HepG2 (cell line): Measurements from ENCODE around the gene KIRREL3. TPM values are rescaled to one million over a fixed set of nuclear protein-coding genes. Genes with fewer than 3 reads are reported as not detected.

ENCODE experiments used
- ATAC-seq: fragments of 200-7000 bp; cut with Tn5 transposase; 3 replicates; pipeline ENCODE4 v1.9.1; 2020; ENCODE audit warnings: mild to moderate bottlenecking, moderate library complexity
- BruUV-seq: library from RNA; stranded (reverse); fragments of 400-500 nt; replicated peaks from 2 replicates; lab custom pipeline; 2021; lab: Mats Ljungman, UMichigan
- CTCF ChIA-PET: fragments of 300-600 bp; formaldehyde crosslinking; extraction: SDS; loops from one replicate; lab custom pipeline; 2021; ENCODE audit warnings: low total read pairs, inconsistent platforms, low intra/inter-chr PET ratio; lab: Yijun Ruan, JAX
- POLR2A ChIA-PET: fragments of 350-600 bp; sonication (Branson Sonifier 250); formaldehyde crosslinking; loops from one replicate; lab custom pipeline; 2020; ENCODE audit warnings: antibody characterized with exemption, inconsistent platforms; lab: Yijun Ruan, JAX
- DNase-seq: peaks from one replicate; pipeline ENCODE4 v3.0.0-alpha.2; 2015; ENCODE audit warnings: low spot score
- FAIRE-seq: peaks from 3 replicates; lab custom pipeline; 2011; peaks lifted over from hg19 to GRCh38; lab: Jason Lieb, UNC
- H2AFZ ChIP-seq: one replicate; pipeline ENCODE4 v1.6.1; 2011; ENCODE audit warnings: low read length, inconsistent platforms
- H3K27ac ChIP-seq: fragments of 300-600 bp; 3 replicates; pipeline ENCODE4 v1.8.0; 2011; ENCODE audit warnings: mixed run types, mild to moderate bottlenecking, mixed read lengths, low read length, inconsistent platforms; ENCODE audit not compliant: insufficient read depth; ENCODE audit errors: extremely low read length
- H3K27me3 ChIP-seq, 2 experiments: fragments of 200-600 bp in 1 of 2; 2 replicates in 1 of 2; 3 replicates in 1 of 2; pipeline versions ENCODE4 v1.6.0 to v1.8.0; 2011; ENCODE audit warnings: low read length in 2 of 2, mild to moderate bottlenecking in 2 of 2, moderate library complexity in 2 of 2, inconsistent platforms in 1 of 2; ENCODE audit not compliant: insufficient read depth in 2 of 2, control insufficient read depth in 1 of 2
- H3K36me3 ChIP-seq, 2 experiments: fragments of 200-600 bp in 1 of 2; replicated peaks in 1 of 2; 2 replicates in 1 of 2; 3 replicates in 1 of 2; pipeline versions ENCODE4 v1.5.1 to v1.8.0; 2011; ENCODE audit warnings: low read length in 2 of 2, inconsistent platforms in 1 of 2; ENCODE audit not compliant: insufficient read depth in 2 of 2, control insufficient read depth in 1 of 2
- H3K4me1 ChIP-seq: 2 replicates; pipeline ENCODE4 v1.5.1; 2012; ENCODE audit warnings: low read length, inconsistent platforms; ENCODE audit not compliant: insufficient read depth
- H3K4me2 ChIP-seq: 2 replicates; pipeline ENCODE4 v1.6.0; 2011; ENCODE audit warnings: low read depth, low read length, inconsistent platforms
- H3K4me3 ChIP-seq, 3 experiments: fragments of 200-600 bp in 1 of 3; sonication (generic), shearing (Covaris generic) in 1 of 3; replicated peaks in 1 of 3; 2 replicates each; pipeline ENCODE4 v1.5.1; 2011 to 2016; ENCODE audit warnings: low read length in 3 of 3, inconsistent platforms in 2 of 3, low read depth in 2 of 3, mild to moderate bottlenecking in 2 of 3, control low read depth in 1 of 3, mixed read lengths in 1 of 3; ENCODE audit not compliant: insufficient read depth in 1 of 3
- H3K79me2 ChIP-seq: one replicate; pipeline ENCODE4 v1.6.1; 2011; ENCODE audit warnings: low read length, inconsistent platforms; ENCODE audit not compliant: insufficient read depth
- H3K9ac ChIP-seq: 2 replicates; pipeline ENCODE4 v1.6.0; 2011; ENCODE audit warnings: mild to moderate bottlenecking, low read depth, low read length, inconsistent platforms; ENCODE audit not compliant: insufficient read depth
- H3K9me3 ChIP-seq: 2 replicates; pipeline ENCODE4 v1.5.1; 2012; ENCODE audit warnings: mild to moderate bottlenecking, low read length
- H4K20me1 ChIP-seq: 2 replicates; pipeline ENCODE4 v1.6.0; 2011; ENCODE audit warnings: inconsistent platforms, mild to moderate bottlenecking, low read length, moderate library complexity; ENCODE audit not compliant: insufficient read depth
- CENPT ChIP-seq: sonication (generic); formaldehyde crosslinking; IDR thresholded peaks from 2 replicates; pipeline ENCODE4 v1.8.0; 2022; ENCODE audit warnings: low read depth, mild to moderate bottlenecking, moderate library complexity, missing genetic modification reagents
- KDM3A ChIP-seq: IDR thresholded peaks from 2 replicates; pipeline ENCODE4 v1.6.1; 2018; ENCODE audit warnings: low read depth, missing compliant biosample characterization
- RELA ChIP-seq: sonication (generic); formaldehyde crosslinking; IDR thresholded peaks from 2 replicates; pipeline ENCODE4 v1.4.0; 2020; ENCODE audit warnings: missing genetic modification reagents
- SUZ12 ChIP-seq: fragments of 150-350 bp; IDR thresholded peaks from 2 replicates; pipeline ENCODE4 v1.6.1; 2014; ENCODE audit warnings: low read depth, low read length
- THAP9 ChIP-seq: sonication (generic); formaldehyde crosslinking; IDR thresholded peaks from 2 replicates; pipeline ENCODE4; 2020; ENCODE audit warnings: missing genetic modification reagents, mild to moderate bottlenecking, borderline replicate concordance
- TOE1 ChIP-seq: sonication (generic); formaldehyde crosslinking; IDR thresholded peaks from 2 replicates; pipeline ENCODE4 v1.4.0; 2020; ENCODE audit warnings: mild to moderate bottlenecking, missing genetic modification reagents
- ZBTB20 ChIP-seq: sonication (generic); formaldehyde crosslinking; IDR thresholded peaks from 2 replicates; pipeline ENCODE4 v1.8.1; 2023; ENCODE audit warnings: missing genetic modification reagents, low read depth, mild to moderate bottlenecking, borderline replicate concordance
- ZBTB8A ChIP-seq: sonication (generic); formaldehyde crosslinking; IDR thresholded peaks from 2 replicates; pipeline ENCODE4 v1.4.0; 2020; ENCODE audit warnings: mild to moderate bottlenecking, low read depth, missing genetic modification reagents, borderline replicate concordance
- ZKSCAN1 ChIP-seq: fragments of 150-350 bp; IDR thresholded peaks from 2 replicates; pipeline ENCODE4 v1.6.1; 2014; ENCODE audit warnings: low read length
- ZNF788 ChIP-seq: sonication (generic); formaldehyde crosslinking; IDR thresholded peaks from 2 replicates; pipeline ENCODE4 v1.5.0; 2020; ENCODE audit warnings: mild to moderate bottlenecking, missing genetic modification reagents, borderline replicate concordance
- WGBS: methylation state at CpG from one replicate; pipeline ENCODE4 v1.1.6; 2017; ENCODE audit warnings: low lambda C conversion rate; 5-methylcytosine and 5-hydroxymethylcytosine counted together
- in situ Hi-C: cut with HindIII; loops from 2 replicates; pipeline ENCODE4 v1.10.0; 2017; ENCODE audit warnings: low pct_unique_long_range_greater_than_20kb; ENCODE audit not compliant: extremely low pct_ligation_motif_present
- intact Hi-C: fragments of 100-400 bp; cut with micrococcal nuclease; formaldehyde crosslinking; loops from one replicate; pipeline ENCODE4 v1.10.0; 2022; ENCODE audit not compliant: unreplicated experiment
- polyA plus RNA-seq, 8 experiments: library from polyadenylated mRNA; depleted of rRNA in 3 of 8; stranded (reverse) in 7 of 8; unstranded in 1 of 8; fragments of >200 nt; fragmentation: Illumina TruSeq in 4 of 8; extraction: Trizol in 4 of 8; gene quantifications; 2 replicates each; pipeline versions ENCODE4 v1.2.1 to v1.2.3, GENCODE V29; 2011 to 2016; ENCODE audit warnings: low read depth in 4 of 8, missing spikeins in 1 of 8, mixed read lengths in 1 of 8; ENCODE audit not compliant: insufficient read depth in 1 of 8
- total RNA-seq, 5 experiments: library from RNA; depleted of rRNA; stranded (reverse); fragments of >200 nt; fragmentation: Illumina TruSeq; extraction: Trizol; gene quantifications; 2 replicates each; pipeline ENCODE4 v1.2.3, GENCODE V29; 2016; ENCODE audit warnings: low read depth in 1 of 5
- TF ChIP-seq, protein P1 (sequence below): sonication (generic); formaldehyde crosslinking; IDR thresholded peaks from 2 replicates; pipeline ENCODE4 v1.5.1; 2020; ENCODE audit warnings: missing genetic modification reagents, mild to moderate bottlenecking, borderline replicate concordance

The KIRREL3 gene
- total and polyA plus RNA-seq, 2 of the 13 experiments (the other 11 are each of a cell fraction or from before 2014, with no cell fraction given) = not detected

DNA sequence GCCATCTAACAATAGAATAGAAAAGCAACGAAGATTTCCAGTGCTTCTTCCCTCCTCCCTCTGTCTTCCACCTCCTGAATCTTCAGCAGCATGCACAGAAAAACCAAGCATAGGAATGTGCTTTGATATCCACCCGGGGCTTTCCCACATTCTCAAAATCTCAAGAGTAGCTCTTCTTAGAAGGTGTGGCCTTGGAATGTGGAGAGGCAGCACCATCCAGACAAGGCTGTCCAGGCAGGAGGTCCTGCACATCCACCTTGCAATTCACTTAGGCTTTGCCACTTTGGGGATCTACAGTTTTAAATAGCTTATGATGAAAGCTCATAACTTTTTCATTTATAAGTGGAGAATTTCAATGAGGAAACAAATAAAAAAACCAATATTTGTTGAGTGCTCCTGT is 72.9 kb downstream of the KIRREL3 start:
- Histone ChIP-seq H3K4me2 (no peak overlapping the region), H3K27ac (no peak overlapping the region), H3K4me3 (no peak overlapping the region), H3K79me2 (no peaks in the 10 kb centered on the region), H3K9ac (no peak overlapping the region), H2AFZ (no peak overlapping the region), H3K9me3 (no peaks in the 10 kb centered on the region), H3K36me3 (no peaks in the 10 kb centered on the region), H4K20me1 (no peaks in the 10 kb centered on the region), H3K4me1 (no peaks in the 10 kb centered on the region), H3K27me3 (peaks cover 0 to 12% of the 10 kb centered on the region in 2 experiments; a peak in 1 of 5 replicates)
- CTCF ChIA-PET = no interaction called here
- intact Hi-C loops (no loop called here), in situ Hi-C loops (no loop called here)
- ATAC-seq = no peak
- no peak for DNase-seq
- no TSS peak for BruUV-seq
- TF ChIP-seq CENPT (CRISPR knock-in tag) (no peak), ZBTB20 (CRISPR knock-in tag) (no peak), SUZ12 (no peak), ZKSCAN1 (no peak), RELA (CRISPR knock-in tag) (no peak), ZBTB8A (CRISPR knock-in tag) (no peak), TOE1 (CRISPR knock-in tag) (no peak), THAP9 (CRISPR knock-in tag) (no peak), ZNF788 (no peak), KDM3A (CRISPR knock-in tag) (no peak)
- TF ChIP-seq, protein P1, sequence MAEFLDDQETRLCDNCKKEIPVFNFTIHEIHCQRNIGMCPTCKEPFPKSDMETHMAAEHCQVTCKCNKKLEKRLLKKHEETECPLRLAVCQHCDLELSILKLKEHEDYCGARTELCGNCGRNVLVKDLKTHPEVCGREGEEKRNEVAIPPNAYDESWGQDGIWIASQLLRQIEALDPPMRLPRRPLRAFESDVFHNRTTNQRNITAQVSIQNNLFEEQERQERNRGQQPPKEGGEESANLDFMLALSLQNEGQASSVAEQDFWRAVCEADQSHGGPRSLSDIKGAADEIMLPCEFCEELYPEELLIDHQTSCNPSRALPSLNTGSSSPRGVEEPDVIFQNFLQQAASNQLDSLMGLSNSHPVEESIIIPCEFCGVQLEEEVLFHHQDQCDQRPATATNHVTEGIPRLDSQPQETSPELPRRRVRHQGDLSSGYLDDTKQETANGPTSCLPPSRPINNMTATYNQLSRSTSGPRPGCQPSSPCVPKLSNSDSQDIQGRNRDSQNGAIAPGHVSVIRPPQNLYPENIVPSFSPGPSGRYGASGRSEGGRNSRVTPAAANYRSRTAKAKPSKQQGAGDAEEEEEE (CRISPR knock-in tag) = no peak
- no peak for FAIRE-seq
- POLR2A ChIA-PET = no interaction called here
- 0% methylated on average over 2 of the region's 2 CpGs for WGBS
